T-helper 1 cell (primary cell): Measurements from ENCODE around the gene PTCD3.
A peak's percentile ranks its signal among the peaks of the same experiment; 100 is the strongest.

Experiments
- DNase-seq, 5 donors: peaks; one replicate each; pipeline ENCODE4 v3.0.0-alpha.2; 2012 to 2020
- total RNA-seq, 4 donors: gene quantifications; one replicate each; lab custom pipeline; 2026; lab: John Stamatoyannopoulos, UW

The PTCD3 gene
- 139 to 195 (median 183) reads per million in 4 donors for total RNA-seq

DNA sequence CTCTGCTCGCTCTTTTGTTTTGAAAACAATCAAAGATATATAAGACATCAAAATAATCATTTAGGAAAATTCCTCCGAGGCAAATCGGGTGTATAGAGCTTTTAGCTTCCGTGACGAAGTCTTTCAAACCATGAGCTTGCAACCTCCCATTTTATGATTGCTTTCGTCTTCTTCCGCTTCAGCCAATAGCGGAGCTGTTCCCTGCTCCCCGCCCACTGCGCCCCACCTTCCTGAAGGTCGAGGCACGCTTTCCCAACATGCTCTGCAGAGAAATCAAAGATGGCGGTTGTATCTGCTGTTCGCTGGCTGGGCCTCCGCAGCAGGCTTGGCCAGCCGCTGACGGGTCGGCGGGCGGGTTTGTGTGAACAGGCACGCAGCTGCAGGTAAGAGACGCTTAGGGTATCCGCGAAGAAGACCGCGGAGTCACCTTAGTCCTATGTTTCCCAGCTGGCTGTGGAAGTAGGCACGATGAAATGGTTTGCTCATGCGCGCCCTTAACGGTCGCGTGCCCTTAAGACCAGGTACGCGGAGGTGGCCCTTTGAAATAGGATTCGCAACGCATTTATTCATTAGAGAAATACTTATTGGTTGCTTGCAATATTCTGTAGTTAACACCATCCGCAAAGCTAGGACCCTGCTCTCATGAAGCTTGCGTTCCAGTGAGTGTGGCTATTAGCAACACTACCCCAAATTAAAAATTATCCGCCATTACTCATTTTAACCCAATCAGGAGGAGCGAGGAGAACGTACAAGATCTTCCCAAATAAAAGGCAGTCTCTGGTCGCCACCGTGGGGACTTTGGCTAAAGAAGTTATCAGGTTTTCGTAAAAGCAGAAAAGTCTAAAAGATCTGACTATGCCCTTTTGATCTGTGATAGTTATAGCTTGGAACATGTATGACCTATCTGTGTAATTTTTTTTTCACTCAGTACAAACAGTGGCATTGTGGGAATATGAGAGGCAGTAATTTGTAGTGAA lies at the start of gene PTCD3:
TSS of gene PTCD3 (plus strand) at position 267 of the 977 bp plus-strand sequence. CDS start at position 280, 13 bp downstream.
- DNase-seq = peak; percentile 82 to 96 (median 90)

DNA sequence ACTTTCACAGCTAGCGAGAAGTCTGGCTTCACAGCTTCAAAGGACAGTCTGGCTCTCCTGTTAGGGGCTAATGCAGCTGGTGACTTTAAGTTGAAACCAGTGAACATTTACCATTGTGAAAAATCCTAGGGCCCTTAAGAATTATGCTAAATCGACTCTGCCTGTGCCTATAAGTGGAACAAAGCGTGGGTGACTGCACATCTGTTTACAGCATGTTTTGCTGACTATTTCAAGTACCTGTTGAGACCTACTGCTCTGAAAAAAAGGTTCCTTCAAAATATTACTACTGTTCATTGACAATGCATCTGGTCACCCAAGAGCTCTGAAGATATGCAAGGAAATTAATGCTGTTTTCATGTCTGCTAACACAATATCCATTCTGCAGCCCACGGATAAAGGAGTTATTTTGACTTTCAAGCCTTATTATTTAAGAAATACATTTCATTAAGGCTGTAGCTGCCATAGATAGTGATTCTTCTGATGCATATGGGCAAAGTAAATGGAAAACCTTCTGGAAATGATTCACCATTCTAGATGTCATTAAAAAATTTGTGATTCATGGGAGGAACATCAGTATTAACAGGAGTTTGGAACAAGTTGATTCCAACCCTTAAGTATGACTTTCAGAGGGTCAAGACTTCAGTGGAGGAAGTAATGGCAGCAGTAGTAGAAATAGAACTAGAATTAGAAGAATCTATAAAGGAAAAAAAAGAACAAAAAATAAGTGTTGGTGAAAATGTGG lies 49.3 kb upstream of the PTCD3 start:
- no peak for DNase-seq

DNA sequence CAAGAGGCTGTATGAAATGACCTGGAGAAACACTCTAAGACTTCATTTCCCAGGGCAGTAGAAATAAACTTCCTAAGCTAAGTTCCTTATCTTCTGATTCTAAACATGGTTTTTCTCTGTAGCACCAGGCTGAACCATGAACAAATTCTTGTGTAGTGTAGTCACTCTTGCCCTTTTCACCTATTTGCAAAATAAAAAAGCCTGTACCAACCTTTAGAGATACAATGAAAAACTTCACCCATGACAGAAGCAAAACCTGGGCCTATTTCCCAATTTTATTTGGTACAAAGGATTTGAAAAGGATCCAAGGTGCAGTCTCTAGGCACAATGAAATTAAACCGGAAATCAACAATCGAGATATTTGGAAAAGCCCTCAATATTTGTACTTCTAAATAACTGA lies 44.0 kb upstream of the PTCD3 start:
- no peak for DNase-seq

DNA sequence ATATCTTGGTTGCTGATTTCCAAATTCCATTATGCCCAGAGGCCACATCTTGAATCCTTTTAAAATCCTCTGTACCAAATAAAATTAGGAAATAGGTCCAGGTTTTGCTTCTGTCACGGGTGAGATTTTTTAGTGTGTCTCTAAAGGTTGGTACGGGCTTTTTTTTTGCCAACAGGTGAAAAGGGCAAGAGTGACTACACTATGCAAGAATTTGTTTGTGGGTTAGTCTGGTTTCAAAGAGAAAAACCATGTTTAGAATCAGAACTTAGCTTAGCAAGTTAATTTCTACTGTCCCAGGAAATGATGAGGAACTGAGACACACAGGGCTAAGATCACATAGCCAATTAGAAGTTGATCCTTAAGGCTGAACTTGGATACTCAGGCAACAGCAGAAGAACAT lies 42.0 kb upstream of the PTCD3 start:
- no peak for DNase-seq

DNA sequence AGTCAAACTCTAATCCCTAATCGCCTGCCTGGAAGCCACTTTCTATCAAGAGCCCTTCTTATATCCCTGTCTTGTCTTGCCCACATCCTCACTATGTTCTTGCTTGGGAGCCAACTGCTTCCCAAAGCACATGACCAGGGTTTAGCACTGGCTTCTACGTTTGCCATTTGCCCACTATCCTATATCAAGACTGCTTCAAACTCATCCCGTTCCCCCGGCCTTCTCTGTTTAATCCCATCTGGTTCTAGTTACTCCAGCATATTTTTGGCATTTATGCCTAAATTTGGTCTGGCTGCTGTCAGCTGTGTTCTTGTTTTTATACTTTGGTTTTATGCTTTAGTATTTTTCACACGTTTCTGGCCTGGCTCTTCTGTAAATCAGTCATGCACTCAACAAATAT lies 40.5 kb upstream of the PTCD3 start:
- DNase-seq = no peak

DNA sequence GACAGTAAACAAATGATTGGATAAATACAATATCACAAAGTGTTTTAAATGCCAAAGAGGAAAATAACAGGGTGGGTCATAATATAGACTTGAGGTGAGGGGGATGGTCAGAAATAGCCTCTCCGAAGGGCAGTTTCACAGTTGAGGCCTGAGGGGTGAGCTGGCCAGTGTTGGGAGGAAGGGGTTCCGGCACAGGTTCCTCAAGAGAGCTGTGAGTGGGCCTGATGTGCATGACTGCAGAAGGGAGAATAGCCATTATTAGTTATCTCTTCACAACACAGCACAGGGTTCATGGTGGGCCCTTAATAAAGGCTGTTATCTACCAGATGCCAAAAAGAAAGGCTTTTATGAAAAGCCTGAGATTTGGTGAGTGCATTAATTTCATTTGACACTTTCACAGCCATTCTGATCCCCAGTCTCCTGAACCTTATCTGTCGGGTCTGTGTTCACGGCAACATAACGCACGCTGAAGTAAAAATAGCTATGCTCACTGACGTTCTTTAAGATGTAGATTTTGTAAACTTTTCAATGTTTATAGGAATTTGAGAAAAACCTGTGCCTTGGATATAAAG lies 39.9 kb upstream of the PTCD3 start:
- no peak for DNase-seq

DNA sequence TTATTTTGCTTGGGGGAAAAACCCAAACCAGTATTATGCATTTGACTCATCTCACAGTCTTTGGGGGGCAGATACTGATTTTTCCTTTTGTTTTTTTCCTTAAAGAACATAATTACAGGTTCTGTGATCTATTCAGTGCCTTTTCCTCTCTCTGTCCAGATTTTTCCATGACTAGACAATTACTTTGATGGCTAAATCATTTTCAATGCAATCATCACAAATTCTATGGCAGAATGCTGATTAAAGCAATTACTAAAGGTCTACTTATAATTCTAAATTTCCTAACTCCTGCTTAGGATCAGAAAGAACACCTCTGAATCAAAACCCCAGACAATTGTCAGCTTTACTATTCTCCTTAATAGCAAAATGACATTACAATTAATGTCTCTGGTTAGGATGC lies 39.1 kb upstream of the PTCD3 start:
- no peak for DNase-seq

DNA sequence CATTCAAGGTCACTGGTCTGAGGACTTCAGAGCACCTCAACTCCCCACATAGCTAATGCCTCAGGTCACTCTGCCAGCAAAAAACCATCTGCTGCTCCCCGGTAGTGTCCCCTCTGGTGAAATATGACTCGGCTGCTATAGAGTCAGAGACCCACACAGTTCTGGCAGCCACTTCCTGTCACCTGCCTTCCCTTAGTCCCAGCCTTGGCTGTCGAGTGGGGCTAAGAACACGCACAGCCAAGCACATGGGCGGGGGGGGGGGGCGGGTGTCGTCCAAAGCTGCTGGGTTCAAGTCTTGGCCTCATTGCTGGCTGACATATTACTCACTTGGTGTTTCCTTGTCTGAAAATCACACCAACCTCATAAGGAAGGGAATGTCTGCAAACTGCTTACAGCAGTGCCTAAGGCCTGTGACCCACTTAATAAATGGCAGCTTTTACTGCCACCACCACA lies 37.9 kb upstream of the PTCD3 start:
- peak in 2 of 5 donors; percentile 21 to 62 for DNase-seq

DNA sequence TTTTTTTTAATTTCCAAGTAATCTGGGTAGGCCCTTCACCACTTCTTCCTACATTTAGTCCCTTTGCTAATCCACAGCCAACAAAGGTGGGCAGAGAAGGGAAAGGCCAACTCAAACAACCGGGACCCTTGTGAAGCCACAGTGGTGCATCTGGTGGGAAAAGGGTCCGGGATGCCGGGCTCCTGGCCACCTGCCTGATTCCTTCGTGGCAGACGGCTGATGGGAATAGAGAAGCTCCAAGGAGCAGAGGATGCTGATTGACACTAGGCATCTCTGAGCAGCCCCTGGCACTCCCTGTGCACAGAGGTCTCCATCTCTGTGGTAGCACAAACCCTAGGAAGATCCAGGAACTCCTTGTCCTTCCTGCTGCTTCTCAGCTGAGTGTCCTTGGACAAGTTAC lies 37.4 kb upstream of the PTCD3 start:
- no peak for DNase-seq

DNA sequence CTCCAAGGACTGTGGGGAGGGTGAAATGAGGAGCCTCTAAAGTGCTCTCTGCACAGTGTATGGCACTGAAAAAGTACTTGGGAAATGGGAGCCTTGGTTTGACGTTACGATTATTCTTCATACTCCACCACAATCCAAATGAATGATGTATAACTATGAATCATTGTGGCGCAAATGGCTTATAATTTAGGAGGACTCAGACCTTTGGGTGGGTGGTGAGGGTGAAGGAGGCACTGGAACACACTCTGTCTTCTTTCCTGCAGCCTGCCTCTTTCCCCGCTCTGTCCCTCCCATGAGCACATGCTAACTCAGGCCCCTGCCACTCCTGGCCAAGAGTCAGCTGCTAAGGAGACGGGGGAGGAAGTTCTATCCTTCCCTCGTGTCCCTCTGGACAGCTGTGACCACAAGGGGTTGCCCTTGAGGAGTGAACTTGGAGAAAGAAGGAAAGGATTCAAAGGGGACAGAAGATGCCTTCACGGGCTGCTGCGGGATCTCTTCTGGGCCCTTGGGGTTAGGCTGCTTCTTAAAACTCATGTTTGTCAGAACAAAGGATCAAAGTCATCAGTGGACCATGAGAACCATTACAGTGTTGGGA lies 36.8 kb upstream of the PTCD3 start:
- DNase-seq = no peak

DNA sequence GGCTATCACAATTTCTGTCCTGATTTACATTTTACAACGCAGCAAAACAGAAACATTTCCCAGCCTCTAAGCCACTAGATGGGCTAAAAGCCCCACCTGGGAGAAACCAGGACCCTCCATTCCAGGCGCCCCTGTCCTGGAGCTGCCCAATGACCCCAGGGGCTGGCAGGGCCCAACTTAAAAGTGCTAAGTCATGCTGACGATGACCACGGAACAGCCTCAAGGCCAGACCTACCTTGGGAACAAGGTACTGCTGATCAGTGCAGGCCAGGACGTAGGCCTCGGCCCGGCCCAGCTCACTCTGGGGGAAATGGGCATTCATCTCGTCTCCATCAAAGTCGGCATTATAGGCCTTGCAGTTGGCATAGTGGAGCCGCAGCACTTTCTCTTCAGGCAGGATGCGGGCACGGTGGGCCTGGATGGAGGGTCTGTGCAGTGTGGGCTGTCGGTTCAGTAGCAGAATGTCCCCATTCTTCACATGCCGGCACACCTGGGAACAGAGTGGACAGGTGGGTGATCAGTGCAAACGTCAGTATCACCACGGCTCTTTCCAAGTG lies 36.2 kb upstream of the PTCD3 start:
- no peak for DNase-seq

DNA sequence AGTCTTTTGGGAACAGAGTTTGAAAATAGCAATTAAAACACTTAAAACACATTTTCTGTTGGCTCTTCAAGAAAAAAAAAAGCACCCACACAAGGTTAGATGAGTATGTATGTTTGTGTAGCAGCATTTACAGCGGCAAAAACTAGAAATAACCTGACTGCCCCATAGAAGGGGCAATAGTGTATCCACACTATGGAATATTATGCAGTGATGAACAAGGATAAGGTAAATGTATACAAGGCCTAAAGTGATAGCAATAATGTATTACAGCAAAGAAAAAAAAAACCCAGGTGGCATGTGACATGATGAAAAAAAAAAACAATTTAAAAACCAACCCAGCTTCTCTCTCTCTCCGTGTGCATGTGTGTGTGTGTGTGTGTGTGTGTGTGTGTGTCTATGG lies 35.2 kb upstream of the PTCD3 start:
- DNase-seq = no peak

DNA sequence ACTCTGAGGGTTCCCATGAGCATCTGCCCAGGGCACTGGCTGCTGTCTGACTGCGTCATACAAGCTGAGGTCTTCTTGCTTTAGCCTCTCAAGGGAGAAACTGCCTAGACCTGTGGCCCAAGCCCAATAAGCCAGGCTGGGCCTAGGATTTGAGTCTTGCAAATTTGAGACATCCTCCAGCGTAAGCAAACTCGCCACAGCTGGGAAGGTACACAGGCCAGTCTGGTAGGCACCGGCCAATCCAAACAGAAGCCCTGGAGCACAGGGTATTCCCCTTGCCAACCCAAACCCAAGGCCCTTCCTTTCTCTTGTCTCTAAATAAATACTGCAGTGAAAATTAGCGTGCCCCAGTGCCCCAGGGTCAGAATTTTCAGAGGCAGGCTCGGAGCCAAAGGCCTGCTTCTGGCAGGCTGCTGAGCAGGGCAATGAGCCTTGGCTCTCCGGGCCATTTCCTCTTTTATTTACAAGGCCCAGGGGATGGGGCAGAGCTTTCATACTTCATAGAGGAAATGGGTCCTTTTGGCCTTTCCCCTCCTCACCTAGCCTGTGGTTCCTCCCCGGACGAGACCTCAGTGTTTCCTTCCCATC lies 33.7 kb upstream of the PTCD3 start:
- no peak for DNase-seq

DNA sequence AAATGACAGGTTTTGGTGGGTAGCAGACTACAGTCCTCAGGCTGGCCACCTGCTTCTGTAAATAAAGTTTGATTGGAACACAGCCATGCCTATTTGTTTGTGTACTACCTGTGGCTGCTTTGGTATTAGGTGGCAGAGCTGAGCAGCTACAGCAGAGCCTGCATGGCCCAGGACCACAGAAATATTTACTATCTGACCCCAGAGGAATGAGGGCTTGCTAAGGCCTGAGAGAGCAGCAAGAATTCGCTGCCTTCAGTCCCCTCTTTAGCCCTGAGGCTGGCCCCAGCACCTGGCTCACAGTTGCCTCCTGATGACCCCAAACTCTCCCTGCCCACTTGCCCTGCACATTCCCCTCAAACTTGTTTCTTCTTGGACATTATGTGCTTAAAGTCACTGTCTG lies 32.8 kb upstream of the PTCD3 start:
- no peak for DNase-seq

DNA sequence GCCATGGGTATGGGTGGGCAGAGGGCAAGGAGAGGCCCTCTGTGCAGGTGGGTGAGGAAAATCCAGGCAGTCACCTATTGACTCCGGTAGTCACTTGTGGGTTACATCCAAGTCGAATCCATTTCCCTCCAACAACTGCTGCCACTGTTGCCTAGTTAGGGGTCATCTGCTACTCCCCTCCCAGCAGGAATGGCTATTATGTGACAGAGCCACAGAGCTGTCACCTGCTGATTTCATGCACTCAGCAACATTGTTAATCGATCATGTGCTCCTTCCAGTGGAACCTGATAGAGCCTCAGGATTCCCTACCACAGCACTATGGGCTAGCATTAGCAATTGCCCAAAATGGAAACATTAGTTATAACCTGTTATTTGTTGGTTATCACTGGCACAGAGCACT lies 31.8 kb upstream of the PTCD3 start:
- DNase-seq = no peak

DNA sequence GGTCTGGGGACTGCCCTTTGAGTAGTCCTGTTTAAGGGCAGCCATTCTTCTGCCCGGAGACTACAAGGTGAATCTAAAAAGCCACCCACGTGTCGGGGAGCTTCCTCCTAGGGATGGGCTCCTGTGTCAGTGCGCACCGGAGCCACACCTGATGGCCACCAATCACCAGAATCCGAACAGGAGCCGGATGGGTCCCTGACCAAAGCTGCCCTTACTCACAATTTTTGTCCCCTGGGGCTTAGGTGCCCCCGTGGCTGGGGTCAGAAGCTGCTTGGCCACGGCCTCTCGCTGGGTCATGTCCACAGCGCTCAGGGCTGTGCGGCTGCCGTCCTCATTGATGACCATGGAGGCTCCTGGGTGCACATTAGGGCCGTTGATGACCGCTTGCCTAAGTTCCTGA lies 31.2 kb upstream of the PTCD3 start:
- DNase-seq = no peak

DNA sequence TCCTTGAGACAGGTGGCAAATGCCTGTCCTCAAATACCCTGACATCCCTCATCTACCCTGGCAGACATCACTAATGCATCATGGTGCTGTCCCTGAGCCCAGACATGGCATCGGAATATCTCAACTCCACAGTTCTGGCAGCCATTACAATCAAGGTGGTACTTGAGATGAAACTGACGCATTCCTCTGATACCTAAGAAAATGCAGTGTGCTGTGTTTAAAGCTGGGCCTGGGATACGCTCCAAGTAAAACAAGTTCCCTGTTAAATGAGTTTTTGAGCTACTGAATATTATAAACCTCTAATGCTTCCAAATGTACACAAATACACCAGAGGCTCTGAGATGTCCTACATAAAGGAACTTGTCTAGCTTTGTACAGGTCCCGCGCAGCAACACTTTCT lies 30.1 kb upstream of the PTCD3 start:
- no peak for DNase-seq

DNA sequence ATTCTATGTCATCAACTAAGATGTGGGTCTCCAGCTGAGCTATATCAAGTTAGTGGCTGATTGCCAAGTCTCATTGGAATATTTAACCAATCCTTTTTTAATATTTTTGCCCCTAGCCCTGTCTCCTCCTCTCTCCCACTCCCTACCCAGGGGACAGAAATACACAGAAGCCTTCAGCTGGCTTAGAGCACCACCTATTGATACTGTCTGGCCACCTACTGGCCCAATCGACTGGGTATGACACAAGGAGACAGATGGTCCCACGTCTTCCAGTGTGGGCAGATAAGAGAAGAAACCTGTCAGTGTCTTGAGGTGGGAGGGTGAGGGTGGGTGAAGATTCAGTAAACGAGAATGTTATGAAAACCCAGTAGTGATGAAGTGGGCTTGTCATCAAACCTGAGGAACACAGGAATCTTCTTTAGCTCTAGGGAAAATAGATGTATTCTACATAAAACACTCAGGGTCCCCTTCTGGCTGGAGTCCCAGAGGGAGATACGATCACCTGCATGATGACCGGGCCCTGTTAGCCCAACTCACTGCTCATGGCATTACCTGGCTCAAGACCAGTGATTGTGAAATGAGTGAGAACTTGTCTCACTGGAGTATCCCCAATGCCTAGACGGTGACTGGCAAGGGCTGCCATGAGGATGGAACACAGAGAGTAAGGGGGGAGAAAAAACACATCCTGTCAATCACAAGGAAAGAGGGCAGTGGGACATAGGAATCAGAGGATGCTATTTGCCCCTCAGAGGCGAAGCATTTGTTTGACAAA lies 27.1 kb upstream of the PTCD3 start:
- peak in 2 of 5 donors; percentile 14 to 66 for DNase-seq

DNA sequence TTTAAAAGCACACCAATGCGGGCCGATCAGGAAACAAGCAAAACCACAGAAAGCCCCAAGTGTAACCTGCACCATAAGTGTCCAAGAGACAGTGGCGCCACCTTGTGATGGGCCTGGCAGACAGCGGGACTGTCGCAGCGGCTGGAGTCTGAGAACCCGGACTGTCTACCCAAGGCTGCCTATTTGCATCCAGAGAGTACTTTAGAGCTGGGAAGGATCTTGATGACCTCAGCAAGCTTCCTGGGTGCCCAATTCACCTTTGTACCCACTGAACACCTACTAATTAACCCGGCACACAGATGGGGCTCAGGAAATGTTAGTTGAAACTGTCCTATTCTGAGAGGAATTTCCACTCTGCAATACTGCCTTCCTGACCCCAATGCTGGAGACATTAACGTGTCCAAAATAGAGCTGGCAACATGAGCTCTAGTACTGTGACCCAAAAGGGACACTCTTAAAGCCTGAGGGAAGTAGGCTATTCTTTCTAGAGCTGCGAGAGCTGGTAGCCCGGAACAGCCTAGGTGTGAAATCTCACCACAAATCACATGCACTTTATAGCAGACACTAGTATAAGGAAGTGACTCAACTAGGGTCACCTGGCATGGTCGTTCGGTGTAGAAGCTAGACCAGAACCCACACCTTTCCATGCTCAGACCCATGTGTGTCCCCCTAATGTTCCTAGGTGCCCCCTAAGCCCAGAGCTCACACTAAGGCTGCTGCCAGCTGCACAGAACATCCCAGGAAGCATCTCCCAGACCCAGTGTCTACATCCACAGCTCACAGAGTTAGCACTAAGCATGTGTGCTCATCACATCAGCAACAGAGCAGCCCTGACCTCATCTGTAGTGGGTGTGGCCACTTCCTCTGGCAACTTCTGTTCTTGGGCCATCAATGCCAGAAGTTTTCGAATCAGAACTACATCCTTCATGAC lies 25.8 kb upstream of the PTCD3 start:
- peak; percentile 59 to 80 (median 79) for DNase-seq

DNA sequence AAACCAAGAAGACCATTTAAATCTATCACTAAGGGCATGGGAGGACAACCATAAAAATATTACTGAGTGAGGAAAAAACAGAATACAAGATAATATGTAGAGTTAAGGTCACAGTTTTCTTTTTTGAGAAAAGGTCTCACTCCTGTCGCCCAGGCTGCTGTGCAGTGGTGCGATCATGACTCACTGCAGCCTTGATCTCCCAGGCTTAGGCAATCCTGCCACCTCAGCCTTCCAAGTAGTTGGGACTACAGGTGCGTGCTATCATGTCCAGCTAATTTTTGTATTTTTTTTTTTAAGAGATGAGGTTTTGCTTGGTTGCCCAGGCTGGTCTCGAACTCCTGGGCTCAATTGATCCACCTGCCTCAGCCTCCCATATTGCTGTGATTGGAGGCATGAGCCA lies 24.3 kb upstream of the PTCD3 start:
- no peak for DNase-seq
